Right ventricle myocardium inferior (tissue), 1 donor: Measurements from ENCODE around the gene PLXDC2. TPM values are rescaled to one million over a fixed set of nuclear protein-coding genes. Genes with fewer than 3 reads are reported as not detected.
A peak's percentile ranks its signal among the peaks of the same experiment; 100 is the strongest.

ENCODE experiments used
- ATAC-seq: fragments of 200-7000 bp; cut with Tn5 transposase; one replicate; pipeline ENCODE4 v1.9.1; 2020; ENCODE audit warnings: mild to moderate bottlenecking, moderate library complexity
- DNase-seq: peaks from one replicate; pipeline ENCODE4 v3.0.0; 2021; ENCODE audit errors: missing footprints
- intact Hi-C: fragments of 100-400 bp; cut with DNase I; formaldehyde crosslinking; loops from one replicate; pipeline ENCODE4 v1.11.0; 2022
- total RNA-seq: library from RNA; stranded (reverse); fragmentation: NEBNext Ultra II Directional; extraction: Animal tissue kit (Norgen Biotek cat#: 25700); gene quantifications from one replicate; pipeline ENCODE4 v1.2.1, GENCODE V29; 2021
- donor health status: DM: no; HTN: yes; CAD: no; lungs with severe emphysema.

The PLXDC2 gene
- total RNA-seq, 1 donor from 2014 or later: 13.1 TPM

- no peak for ATAC-seq
- no peak for DNase-seq
Measured at GRCh38 chr10:19891429-19891828, 75.2 kb downstream of the PLXDC2 start.

GRCh38 chr10:19892270-19892669, 76.0 kb downstream of the PLXDC2 start:
- DNase-seq: no peak
- no peak for ATAC-seq

More at GRCh38 chr10:19891429-19891828, 75.2 kb downstream of the PLXDC2 start:
- intact Hi-C loops: no loop called here

GRCh38 chr10:19892677-19893076, 76.4 kb downstream of the PLXDC2 start:
- DNase-seq: no peak
- intact Hi-C loops: no loop called here
- no peak for ATAC-seq

More at GRCh38 chr10:19892270-19892669, 76.0 kb downstream of the PLXDC2 start:
- intact Hi-C loops: no loop called here

GRCh38 chr10:19895500-19895899, 79.3 kb downstream of the PLXDC2 start:
- ATAC-seq: no peak
- intact Hi-C loops: no loop called here
- peak; percentile 45 for DNase-seq

- intact Hi-C loops: no loop called here
- DNase-seq (no peak), ATAC-seq (no peak)
Measured at GRCh38 chr10:19902456-19902855, 86.2 kb downstream of the PLXDC2 start.

- intact Hi-C loops: no loop called here
- DNase-seq (no peak), ATAC-seq (no peak)
Measured at GRCh38 chr10:19904202-19904661, 88.0 kb downstream of the PLXDC2 start.

GRCh38 chr10:19906108-19906791, 90.0 kb downstream of the PLXDC2 start:
- intact Hi-C loops: no loop called here
- no peak for DNase-seq
- ATAC-seq: no peak

GRCh38 chr10:19908991-19909696, 92.9 kb downstream of the PLXDC2 start:
- DNase-seq (no peak), ATAC-seq (no peak)
- intact Hi-C loops: no loop called here

- no peak for ATAC-seq
- DNase-seq: no peak
- intact Hi-C loops: no loop called here
Measured at GRCh38 chr10:19911886-19912285, 95.7 kb downstream of the PLXDC2 start.

GRCh38 chr10:19913987-19914386, 97.8 kb downstream of the PLXDC2 start:
- ATAC-seq: no peak
- DNase-seq: no peak
- intact Hi-C loops: no loop called here

GRCh38 chr10:19915125-19915524, 98.9 kb downstream of the PLXDC2 start:
- intact Hi-C loops: no loop called here

GRCh38 chr10:19915816-19916215, 99.6 kb downstream of the PLXDC2 start:
- intact Hi-C loops: no loop called here
- ATAC-seq (no peak), DNase-seq (no peak)

More at GRCh38 chr10:19915125-19915524, 98.9 kb downstream of the PLXDC2 start:
- DNase-seq (no peak), ATAC-seq (no peak)

GRCh38 chr10:19917751-19918478, 101.7 kb downstream of the PLXDC2 start:
- ATAC-seq: no peak
- intact Hi-C loops: no loop called here
- no peak for DNase-seq

GRCh38 chr10:19918794-19919193, 102.6 kb downstream of the PLXDC2 start:
- DNase-seq (no peak), ATAC-seq (no peak)
- intact Hi-C loops: no loop called here

GRCh38 chr10:19919671-19920070, 103.4 kb downstream of the PLXDC2 start:
- intact Hi-C loops: no loop called here
- DNase-seq: no peak
- ATAC-seq: no peak

- DNase-seq: no peak
- no peak for ATAC-seq
- intact Hi-C loops: no loop called here
Measured at GRCh38 chr10:19920075-19920726, 104.0 kb downstream of the PLXDC2 start.

- peak; percentile 82 for ATAC-seq
- intact Hi-C loops: no loop called here
- no peak for DNase-seq
Measured at GRCh38 chr10:19921300-19922140, 105.3 kb downstream of the PLXDC2 start.

GRCh38 chr10:19922236-19922963, 106.2 kb downstream of the PLXDC2 start:
- intact Hi-C loops: no loop called here
- DNase-seq (no peak), ATAC-seq (peak; percentile 54)
